CD8-positive, alpha-beta memory T cell (primary cell): Measurements from ENCODE around the gene CAMK1D. TPM values are rescaled to one million over a fixed set of nuclear protein-coding genes. Genes with fewer than 3 reads are reported as not detected.
A peak's percentile ranks its signal among the peaks of the same experiment; 100 is the strongest.
"Not testable (repeated sequence)": the region's sequence is repeated elsewhere in the genome, so short reads cannot be mapped to it uniquely, and the experiment has no call there.

Source experiments
- CTCF ChIA-PET: fragments of 350-600 bp; sonication (Branson Sonifier 250); formaldehyde crosslinking; loops from one replicate; lab custom pipeline; 2021; ENCODE audit warnings: antibody characterized with exemption; lab: Charles Lee
- POLR2A ChIA-PET: fragments of 350-600 bp; sonication (Branson Sonifier 250); formaldehyde crosslinking; loops from one replicate; lab custom pipeline; 2021; ENCODE audit warnings: antibody characterized with exemption; lab: Charles Lee
- DNase-seq, 5 donors: peaks; one replicate each; pipeline versions ENCODE4 v3.0.0 to v3.0.0-alpha.2; 2020 to 2022; ENCODE audit warnings: mixed read lengths in 1 of 5
- H3K27ac ChIP-seq: one replicate; pipeline ENCODE4 v1.7.0; 2013; ENCODE audit warnings: low read depth, mild to moderate bottlenecking, low read length, moderate library complexity
- H3K27me3 ChIP-seq: 2 replicates; pipeline ENCODE4 v1.7.0; 2013; ENCODE audit warnings: low read length, mild to moderate bottlenecking; ENCODE audit not compliant: insufficient read depth, poor library complexity, severe bottlenecking
- H3K36me3 ChIP-seq: 2 replicates; pipeline ENCODE4 v1.7.0; 2013; ENCODE audit warnings: mild to moderate bottlenecking, low read length, moderate library complexity; ENCODE audit not compliant: insufficient read depth
- H3K4me1 ChIP-seq: 2 replicates; pipeline ENCODE4 v1.7.0; 2013; ENCODE audit warnings: mild to moderate bottlenecking, low read length, moderate library complexity; ENCODE audit not compliant: insufficient read depth
- H3K4me3 ChIP-seq: 2 replicates; pipeline ENCODE4 v1.7.0; 2013; ENCODE audit warnings: mild to moderate bottlenecking, low read length
- H3K9me3 ChIP-seq: 2 replicates; pipeline ENCODE4 v1.7.0; 2013; ENCODE audit warnings: mild to moderate bottlenecking, low read length
- H3K27ac Mint-ChIP-seq, 8 donors: one replicate each; pipeline ENCODE4 v1.8.0; 2020 to 2021; ENCODE audit warnings: mixed read lengths in 8 of 8, mild to moderate bottlenecking in 6 of 8, inconsistent platforms in 3 of 8, moderate library complexity in 3 of 8
- H3K27me3 Mint-ChIP-seq, 2 donors: one replicate each; pipeline ENCODE4 v1.8.0; 2020 to 2021; ENCODE audit warnings: mixed read lengths in 2 of 2, mild to moderate bottlenecking in 1 of 2, moderate library complexity in 1 of 2
- H3K36me3 Mint-ChIP-seq, 3 donors: one replicate each; pipeline ENCODE4 v1.8.0; 2020 to 2021; ENCODE audit warnings: mixed read lengths in 3 of 3, inconsistent platforms in 1 of 3, mild to moderate bottlenecking in 1 of 3
- H3K4me1 Mint-ChIP-seq, 3 donors: one replicate each; pipeline ENCODE4 v1.8.0; 2020 to 2021; ENCODE audit warnings: mixed read lengths in 3 of 3, inconsistent platforms in 1 of 3, mild to moderate bottlenecking in 1 of 3
- H3K4me3 Mint-ChIP-seq, 7 donors: one replicate each; pipeline ENCODE4 v1.8.0; 2020 to 2021; ENCODE audit warnings: mixed read lengths in 7 of 7, mild to moderate bottlenecking in 6 of 7, moderate library complexity in 4 of 7, inconsistent platforms in 2 of 7
- H3K9me3 Mint-ChIP-seq, 5 donors: one replicate each; pipeline ENCODE4 v1.8.0; 2020 to 2022; ENCODE audit warnings: mixed read lengths in 5 of 5, mild to moderate bottlenecking in 3 of 5, moderate library complexity in 2 of 5, inconsistent platforms in 1 of 5
- polyA plus RNA-seq: library from polyadenylated mRNA; unstranded; fragments of 300-500 nt; fragmentation: Illumina TruSeq; gene quantifications from one replicate; pipeline ENCODE4 v1.2.3, GENCODE V29; 2021
- total RNA-seq, 2 experiments: library from RNA; stranded (reverse); gene quantifications; one replicate each; pipeline ENCODE4 v1.2.3, GENCODE V29; 2021

Gene CAMK1D
- total and polyA plus RNA-seq, 3 experiments from 2014 or later, result 8.9 to 15.1 (median 10.0) TPM

- Histone ChIP-seq H3K36me3 (no peaks in the 10 kb centered on the region), H3K4me3 (no peak overlapping the region), H3K27me3 (no peaks in the 10 kb centered on the region), H3K4me1 (no peaks in the 10 kb centered on the region), H3K9me3 (no peaks in the 10 kb centered on the region), H3K27ac (no peak overlapping the region)
- peaks cover 0 to 4% (median 0%) of the 10 kb centered on the region in 3 donors for H3K4me1 Mint-ChIP-seq
- no peaks in the 10 kb centered on the region for H3K27me3 Mint-ChIP-seq
- DNase-seq, result no peak
- CTCF ChIA-PET, result no interaction called here
- H3K36me3 Mint-ChIP-seq, result peaks cover 0 to 3% (median 2%) of the 10 kb centered on the region in 3 donors
- no peak overlapping the region for H3K27ac Mint-ChIP-seq
- H3K4me3 Mint-ChIP-seq, result no peak overlapping the region
- POLR2A ChIA-PET, result no interaction called here
- H3K9me3 Mint-ChIP-seq, result no peaks in the 10 kb centered on the region
Measured at GRCh38 chr10:12730809-12731519, 381.6 kb downstream of the CAMK1D start.

- Mint-ChIP-seq H3K4me1 (no peaks in the 10 kb centered on the region), H3K27ac (no peak overlapping the region), H3K9me3 (no peaks in the 10 kb centered on the region), H3K36me3 (peaks cover 0 to 3% (median 1%) of the 10 kb centered on the region in 3 donors), H3K4me3 (no peak overlapping the region), H3K27me3 (no peaks in the 10 kb centered on the region)
- Histone ChIP-seq H3K9me3 (no peaks in the 10 kb centered on the region), H3K27ac (no peak overlapping the region), H3K27me3 (no peaks in the 10 kb centered on the region), H3K4me1 (no peaks in the 10 kb centered on the region), H3K36me3 (no peaks in the 10 kb centered on the region), H3K4me3 (no peak overlapping the region)
- ChIA-PET POLR2A (no interaction called here), CTCF (no interaction called here)
- DNase-seq, result no peak
Measured at GRCh38 chr10:12733271-12733670, 383.9 kb downstream of the CAMK1D start.

- CTCF ChIA-PET, result no interaction called here
- H3K27ac Mint-ChIP-seq, result peak overlapping the region in 1 of 8 donors; percentile 14
- no peak overlapping the region for H3K4me3 Mint-ChIP-seq
- H3K27me3 Mint-ChIP-seq, result no peaks in the 10 kb centered on the region
- Histone ChIP-seq H3K36me3 (no peaks in the 10 kb centered on the region), H3K27ac (no peak overlapping the region), H3K4me3 (no peak overlapping the region), H3K27me3 (no peaks in the 10 kb centered on the region), H3K9me3 (no peaks in the 10 kb centered on the region), H3K4me1 (no peaks in the 10 kb centered on the region)
- POLR2A ChIA-PET, result no interaction called here
- DNase-seq, result no peak
- no peaks in the 10 kb centered on the region for H3K9me3 Mint-ChIP-seq
- no peaks in the 10 kb centered on the region for H3K4me1 Mint-ChIP-seq
- peaks cover 0 to 3% (median 1%) of the 10 kb centered on the region in 3 donors for H3K36me3 Mint-ChIP-seq
Measured at GRCh38 chr10:12735843-12736462, 386.6 kb downstream of the CAMK1D start.

GRCh38 chr10:12740813-12741212 lies 391.5 kb downstream of the CAMK1D start:
- no peaks in the 10 kb centered on the region for H3K27me3 Mint-ChIP-seq
- Histone ChIP-seq H3K27me3 (no peaks in the 10 kb centered on the region), H3K9me3 (no peaks in the 10 kb centered on the region), H3K36me3 (no peaks in the 10 kb centered on the region), H3K27ac (no peak overlapping the region), H3K4me3 (no peak overlapping the region), H3K4me1 (no peaks in the 10 kb centered on the region)
- ChIA-PET CTCF (no interaction called here), POLR2A (no interaction called here)
- H3K27ac Mint-ChIP-seq, result peak overlapping the region in 1 of 8 donors; percentile 23
- peaks cover 0 to 3% (median 0%) of the 10 kb centered on the region in 3 donors for H3K4me1 Mint-ChIP-seq
- peaks cover 0 to 1% (median 0%) of the 10 kb centered on the region in 3 donors for H3K36me3 Mint-ChIP-seq
- H3K9me3 Mint-ChIP-seq, result no peaks in the 10 kb centered on the region
- no peak for DNase-seq
- no peak overlapping the region for H3K4me3 Mint-ChIP-seq

GRCh38 chr10:12741360-12741804 lies 392.0 kb downstream of the CAMK1D start:
- Histone ChIP-seq H3K27ac (no peak overlapping the region), H3K9me3 (no peaks in the 10 kb centered on the region), H3K36me3 (no peaks in the 10 kb centered on the region), H3K4me1 (no peaks in the 10 kb centered on the region), H3K4me3 (no peak overlapping the region), H3K27me3 (no peaks in the 10 kb centered on the region)
- POLR2A ChIA-PET, result no interaction called here
- DNase-seq, result no peak
- H3K27me3 Mint-ChIP-seq, result no peaks in the 10 kb centered on the region
- H3K27ac Mint-ChIP-seq, result peak overlapping the region in 1 of 8 donors; percentile 23
- peaks cover 0 to 1% (median under 1%) of the 10 kb centered on the region in 3 donors for H3K36me3 Mint-ChIP-seq
- CTCF ChIA-PET, result no interaction called here
- no peak overlapping the region for H3K4me3 Mint-ChIP-seq
- peaks cover 0 to 3% (median 0%) of the 10 kb centered on the region in 3 donors for H3K4me1 Mint-ChIP-seq
- no peaks in the 10 kb centered on the region for H3K9me3 Mint-ChIP-seq

GRCh38 chr10:12742771-12743170 lies 393.4 kb downstream of the CAMK1D start:
- Histone ChIP-seq H3K27me3 (no peaks in the 10 kb centered on the region), H3K4me3 (no peak overlapping the region), H3K27ac (no peak overlapping the region), H3K4me1 (no peaks in the 10 kb centered on the region), H3K9me3 (no peaks in the 10 kb centered on the region), H3K36me3 (no peaks in the 10 kb centered on the region)
- Mint-ChIP-seq H3K9me3 (no peaks in the 10 kb centered on the region), H3K27ac (peak overlapping the region in 1 of 8 donors; percentile 89), H3K36me3 (peaks cover 0 to 3% (median 0%) of the 10 kb centered on the region in 3 donors), H3K4me1 (peaks cover 0 to 3% (median 0%) of the 10 kb centered on the region in 3 donors), H3K27me3 (no peaks in the 10 kb centered on the region), H3K4me3 (no peak overlapping the region)
- no peak for DNase-seq
- CTCF ChIA-PET, result interaction anchor here (1.0 kb wide), 1 partner anchor 40 kb away, joined by 3 read pairs; no protein-coding TSS in a partner anchor
- POLR2A ChIA-PET, result no interaction called here

- H3K36me3 Mint-ChIP-seq, H3K9me3 Mint-ChIP-seq, POLR2A ChIA-PET, H3K36me3 ChIP-seq, H3K4me1 Mint-ChIP-seq, H3K27me3 ChIP-seq, H3K9me3 ChIP-seq, H3K4me1 ChIP-seq, DNase-seq, H3K4me3 ChIP-seq, H3K27ac ChIP-seq, H3K27ac Mint-ChIP-seq, H3K27me3 Mint-ChIP-seq, H3K4me3 Mint-ChIP-seq: not testable (repeated sequence)
- CTCF ChIA-PET, result interaction anchor here (1.0 kb wide), 1 partner anchor 39 kb away, joined by 3 read pairs; no protein-coding TSS in a partner anchor
Measured at GRCh38 chr10:12743466-12743865, 394.1 kb downstream of the CAMK1D start.

GRCh38 chr10:12743941-12744340 lies 394.6 kb downstream of the CAMK1D start:
- no peaks in the 10 kb centered on the region for H3K9me3 ChIP-seq
- DNase-seq, result no peak
- Mint-ChIP-seq H3K4me1 (peaks cover 0 to 5% (median 3%) of the 10 kb centered on the region in 3 donors), H3K27me3 (no peaks in the 10 kb centered on the region), H3K4me3 (no peak overlapping the region), H3K9me3 (no peaks in the 10 kb centered on the region), H3K36me3 (peaks cover 0 to 3% (median 0%) of the 10 kb centered on the region in 3 donors), H3K27ac (no peak overlapping the region)
- no peak overlapping the region for H3K27ac ChIP-seq
- POLR2A ChIA-PET, result no interaction called here
- no peaks in the 10 kb centered on the region for H3K4me1 ChIP-seq
- CTCF ChIA-PET, result no interaction called here
- no peaks in the 10 kb centered on the region for H3K27me3 ChIP-seq
- H3K36me3 ChIP-seq, result no peaks in the 10 kb centered on the region
- H3K4me3 ChIP-seq, result no peak overlapping the region
